ENCODE data around the gene ANTXR2. TPM values are rescaled to one million over a fixed set of nuclear protein-coding genes. Genes with fewer than 3 reads are reported as not detected.
A peak's percentile ranks its signal among the peaks of the same experiment; 100 is the strongest.

ANTXR2 gene
- total and polyA plus RNA-seq, 2 of the 13 experiments (the other 11 are each of a cell fraction or from before 2014, with no cell fraction given) = 4.6 to 14.5 TPM

- WGBS (ENCODE audit: low lambda C conversion rate) = 6% methylated on average over 1 of the region's 1 CpG
- no peak for FAIRE-seq
- no TSS peak for BruUV-seq (replicated peaks)
- no peak overlapping the region for H3K27ac ChIP-seq (ENCODE audit: extremely low read length, insufficient read depth, low read length)
- H3K4me1 ChIP-seq (ENCODE audit: insufficient read depth, low read length) = no peaks in the 10 kb centered on the region
- no peak overlapping the region for H2AFZ ChIP-seq (ENCODE audit: low read length)
- H3K9ac ChIP-seq (ENCODE audit: insufficient read depth, low read depth, low read length) = no peak overlapping the region
- no peak for ATAC-seq
- intact Hi-C loops (cut with micrococcal nuclease; ENCODE audit: unreplicated experiment) (no loop called here), in situ Hi-C loops (cut with HindIII; ENCODE audit: extremely low pct_ligation_motif_present, low pct_unique_long_range_greater_than_20kb) (no loop called here)
- no peaks in the 10 kb centered on the region for H4K20me1 ChIP-seq (ENCODE audit: insufficient read depth, low read length)
- TF ChIP-seq TCF7 (IDR thresholded peaks at IDR 0.05; ENCODE audit: low read depth) (no peak), BCL6 (CRISPR knock-in tag; IDR thresholded peaks at IDR 0.05) (0 out of 2 replicates have a peak, but pooled peaks have one; percentile 14), ZNF574 (CRISPR knock-in tag; IDR thresholded peaks at IDR 0.05) (no peak)
- H3K4me2 ChIP-seq (ENCODE audit: low read depth, low read length) = no peak overlapping the region
- no peak for DNase-seq (ENCODE audit: low spot score)
- CTCF ChIA-PET (ENCODE audit: low intra/inter-chr PET ratio, low total read pairs) = no interaction called here
- H3K4me3 ChIP-seq (replicated peaks in 1 of 3; ENCODE audit: insufficient read depth in 1 of 3, low read depth in 2 of 3, low read length in 3 of 3) = no peak overlapping the region
- H3K9me3 ChIP-seq (ENCODE audit: low read length) = no peaks in the 10 kb centered on the region
- no peaks in the 10 kb centered on the region for H3K27me3 ChIP-seq (ENCODE audit: control insufficient read depth in 1 of 2, insufficient read depth in 2 of 2, low read length in 2 of 2)
- H3K36me3 ChIP-seq (replicated peaks in 1 of 2; ENCODE audit: control insufficient read depth in 1 of 2, insufficient read depth in 2 of 2, low read length in 2 of 2) = no peaks in the 10 kb centered on the region
- no peaks in the 10 kb centered on the region for H3K79me2 ChIP-seq (ENCODE audit: insufficient read depth, low read length)
- POLR2A ChIA-PET = no interaction called here
Observed at GRCh38 chr4:79886557-79886956, 186.5 kb downstream of the ANTXR2 start.

GRCh38 chr4:79886021-79886420 lies 187.0 kb downstream of the ANTXR2 start:
- no peaks in the 10 kb centered on the region for H3K79me2 ChIP-seq (ENCODE audit: insufficient read depth, low read length)
- H3K9me3 ChIP-seq (ENCODE audit: low read length) = no peaks in the 10 kb centered on the region
- H2AFZ ChIP-seq (ENCODE audit: low read length) = no peak overlapping the region
- ChIA-PET CTCF (ENCODE audit: low intra/inter-chr PET ratio, low total read pairs) (no interaction called here), POLR2A (no interaction called here)
- H3K27ac ChIP-seq (ENCODE audit: extremely low read length, insufficient read depth, low read length) = no peak overlapping the region
- FAIRE-seq (no peak), ATAC-seq (no peak), DNase-seq (ENCODE audit: low spot score) (no peak)
- H3K27me3 ChIP-seq (ENCODE audit: control insufficient read depth in 1 of 2, insufficient read depth in 2 of 2, low read length in 2 of 2) = no peaks in the 10 kb centered on the region; a peak in 1 of 5 replicates
- no peaks in the 10 kb centered on the region for H3K36me3 ChIP-seq (replicated peaks in 1 of 2; ENCODE audit: control insufficient read depth in 1 of 2, insufficient read depth in 2 of 2, low read length in 2 of 2)
- 42% methylated on average over 5 of the region's 5 CpGs for WGBS (ENCODE audit: low lambda C conversion rate)
- H3K4me3 ChIP-seq (replicated peaks in 1 of 3; ENCODE audit: insufficient read depth in 1 of 3, low read depth in 2 of 3, low read length in 3 of 3) = no peak overlapping the region
- H3K4me1 ChIP-seq (ENCODE audit: insufficient read depth, low read length) = no peaks in the 10 kb centered on the region
- H4K20me1 ChIP-seq (ENCODE audit: insufficient read depth, low read length) = no peaks in the 10 kb centered on the region
- intact Hi-C loops (cut with micrococcal nuclease; ENCODE audit: unreplicated experiment) (no loop called here), in situ Hi-C loops (cut with HindIII; ENCODE audit: extremely low pct_ligation_motif_present, low pct_unique_long_range_greater_than_20kb) (no loop called here)
- no TSS peak for BruUV-seq (replicated peaks)
- no peak overlapping the region for H3K4me2 ChIP-seq (ENCODE audit: low read depth, low read length)
- no peak overlapping the region for H3K9ac ChIP-seq (ENCODE audit: insufficient read depth, low read depth, low read length)
- no peak for TF ChIP-seq HMG20B (CRISPR knock-in tag; conservative IDR thresholded peaks at IDR 0.05)
- TF ChIP-seq ZNF607 (CRISPR knock-in tag; IDR thresholded peaks at IDR 0.05; ENCODE audit: borderline replicate concordance) = no peak
- TF ChIP-seq NCOA5 (CRISPR knock-in tag; IDR thresholded peaks at IDR 0.05) = no peak
- no peak for TF ChIP-seq ZNF143 (CRISPR knock-in tag; IDR thresholded peaks at IDR 0.05)
- TF ChIP-seq TEAD2 (CRISPR knock-in tag; IDR thresholded peaks at IDR 0.05) = no peak
- TF ChIP-seq PHB2 (IDR thresholded peaks at IDR 0.05; ENCODE audit: partially characterized antibody) = no peak
- no peak for TF ChIP-seq RERE (CRISPR knock-in tag; IDR thresholded peaks at IDR 0.05; ENCODE audit: low read depth)
- no peak for TF ChIP-seq ZNF598 (CRISPR knock-in tag; IDR thresholded peaks at IDR 0.05; ENCODE audit: borderline replicate concordance)

Data from HepG2 (cell line).